Pulmonary artery endothelial cell (primary cell): ENCODE data around the gene NRDE2. TPM values are rescaled to one million over a fixed set of nuclear protein-coding genes. Genes with fewer than 3 reads are reported as not detected.
A peak's percentile ranks its signal among the peaks of the same experiment; 100 is the strongest.
"Not testable (repeated sequence)": the region's sequence is repeated elsewhere in the genome, so short reads cannot be mapped to it uniquely, and the experiment has no call there.

Source experiments
- DNase-seq: peaks from one replicate; pipeline ENCODE4 v3.0.0-alpha.2; 2011; ENCODE audit warnings: low read depth, low spot score
- total RNA-seq: library from RNA; depleted of rRNA; stranded (reverse); fragments of >200 nt; gene quantifications from 2 replicates; pipeline ENCODE4 v1.2.3, GENCODE V29; 2014

Gene NRDE2
- total RNA-seq, 1 donor from 2014 or later, result 8.7 TPM

DNA sequence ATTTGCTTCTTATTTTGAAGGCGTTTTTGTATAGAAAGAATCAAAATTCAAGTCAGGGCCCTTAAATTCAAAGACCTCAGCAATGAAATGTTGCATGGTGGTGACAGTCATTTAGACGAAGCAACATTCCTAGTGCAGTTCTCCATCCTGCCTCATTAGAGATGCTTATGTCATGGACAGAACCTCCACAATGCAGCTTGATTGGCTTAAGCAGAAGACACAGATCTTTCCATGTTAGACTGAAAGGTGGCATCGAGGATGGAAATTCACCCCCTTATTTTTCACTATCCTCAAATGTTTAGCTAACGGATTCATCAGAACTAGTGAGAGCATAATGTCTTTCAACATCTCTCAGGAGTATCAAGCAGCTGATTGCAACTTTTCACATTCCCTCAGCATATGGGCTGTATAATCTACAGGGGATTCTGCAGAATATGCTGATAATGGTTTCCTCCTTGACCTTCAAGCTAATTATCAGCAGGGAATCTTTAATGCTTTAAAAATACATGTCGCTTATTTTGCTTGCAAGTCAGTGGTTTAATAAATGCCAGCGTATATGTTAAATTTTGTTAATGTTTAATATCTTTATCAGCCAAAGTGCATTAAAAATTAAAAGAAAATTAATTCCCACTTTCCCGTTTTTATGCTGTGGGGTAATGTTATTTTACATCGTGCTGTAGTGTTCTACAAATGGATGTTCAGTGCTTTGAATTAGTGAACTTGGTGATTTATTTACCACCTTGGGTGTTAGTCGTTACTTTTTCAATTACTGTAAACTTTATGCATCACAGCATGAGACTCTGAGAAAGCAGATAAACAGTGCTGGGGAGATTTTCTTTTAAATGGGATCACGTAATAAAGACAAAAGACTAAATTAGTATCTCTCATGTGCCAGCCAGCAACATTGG, 12.8 kb upstream of the NRDE2 start:
- DNase-seq, result no peak

DNA sequence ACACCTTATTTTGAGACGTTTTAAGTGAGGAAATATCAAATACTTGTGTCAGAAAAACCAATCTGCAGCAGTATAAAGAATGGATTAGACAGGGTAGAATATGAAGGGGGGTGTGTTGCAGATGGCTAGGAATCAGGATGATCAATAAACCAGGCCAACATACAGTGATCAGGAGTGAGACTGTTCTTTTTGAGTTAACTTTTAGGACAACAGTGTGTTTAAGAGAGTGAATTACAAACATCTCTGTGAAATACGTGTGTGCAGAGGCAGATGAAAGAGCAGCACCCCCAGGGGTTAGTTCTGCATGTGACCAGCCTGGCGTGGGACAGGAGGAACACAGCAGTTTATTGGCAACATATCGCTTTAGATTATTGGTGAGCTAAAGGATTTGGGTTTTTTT, 10.6 kb upstream of the NRDE2 start:
- no peak for DNase-seq

DNA sequence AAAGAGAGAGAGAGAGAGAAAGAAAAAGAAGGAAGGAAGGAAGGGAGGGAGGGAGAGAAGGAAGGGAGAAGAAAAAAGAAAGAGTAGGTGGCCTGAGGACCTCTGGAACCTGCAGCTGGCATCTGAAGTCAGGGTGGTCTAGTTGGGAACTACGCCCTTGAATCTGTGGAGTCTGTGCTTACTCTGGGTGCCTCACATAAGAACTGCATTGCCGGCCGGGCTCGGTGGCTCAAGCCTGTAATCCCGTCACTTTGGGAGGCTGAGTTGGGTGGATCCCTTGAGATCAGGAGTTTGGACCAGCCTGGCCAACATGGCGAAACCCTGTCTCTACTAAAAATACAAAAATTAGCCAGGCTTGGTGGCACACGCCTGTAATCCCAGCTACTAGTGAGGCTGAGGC, 10.0 kb upstream of the NRDE2 start:
- DNase-seq, result no peak

DNA sequence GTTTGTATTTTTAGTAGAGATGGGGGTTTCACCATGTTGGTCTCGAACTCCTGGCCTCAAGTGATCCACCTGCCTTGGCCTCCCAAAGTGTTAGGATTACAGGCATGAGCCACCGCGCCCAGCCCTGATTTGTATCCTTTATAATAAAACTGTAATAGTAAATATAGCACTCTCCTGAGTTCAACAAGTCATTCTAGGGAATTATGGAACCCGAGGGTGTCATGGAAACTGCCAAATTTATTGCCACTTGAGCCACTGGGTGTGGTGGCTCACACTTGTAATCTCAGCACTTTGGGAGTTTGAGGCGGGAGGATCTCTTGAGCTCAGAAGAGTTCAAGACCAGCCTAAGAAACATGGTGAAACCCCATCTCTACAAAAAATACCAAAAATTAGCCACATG, 9.5 kb upstream of the NRDE2 start:
- not testable (repeated sequence) for DNase-seq

DNA sequence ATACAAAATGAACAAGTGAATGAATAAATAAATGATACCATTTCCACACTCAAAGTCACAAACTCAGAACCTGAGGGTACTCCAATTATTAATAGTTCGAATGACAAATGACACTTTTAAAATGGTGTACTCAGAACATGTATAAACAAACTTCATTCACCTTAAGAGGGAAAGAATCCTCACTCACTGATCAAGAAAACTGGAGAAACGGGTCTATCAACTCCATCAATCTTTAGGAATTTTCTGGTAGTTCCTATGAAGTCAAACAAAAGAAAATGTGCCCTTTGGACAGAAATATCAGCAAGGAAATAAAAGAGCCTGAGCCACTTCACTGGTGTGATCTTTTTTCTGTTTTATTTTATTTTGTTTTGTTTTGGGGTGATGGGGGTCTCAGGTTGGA, 5.2 kb upstream of the NRDE2 start:
- no peak for DNase-seq

DNA sequence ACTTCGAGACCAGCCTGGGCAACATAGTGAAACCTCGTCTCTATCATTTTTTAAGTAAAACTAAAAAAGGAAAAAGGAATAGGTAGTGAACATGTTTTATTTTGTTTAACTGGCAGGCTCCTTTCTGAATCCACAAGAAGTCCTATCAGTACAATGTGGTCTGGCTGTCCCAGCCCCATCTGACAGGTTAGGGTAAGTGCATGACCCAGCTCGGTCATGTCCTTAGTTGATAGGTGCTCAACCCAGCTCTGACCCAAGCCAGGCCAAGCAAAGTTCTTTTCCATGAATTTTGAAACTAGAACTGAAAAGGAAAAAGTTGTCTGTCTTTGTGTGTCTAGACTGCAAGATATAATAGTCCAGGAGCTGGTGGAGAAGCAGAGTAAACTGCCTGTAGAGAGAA, 4.7 kb upstream of the NRDE2 start:
- no peak for DNase-seq

DNA sequence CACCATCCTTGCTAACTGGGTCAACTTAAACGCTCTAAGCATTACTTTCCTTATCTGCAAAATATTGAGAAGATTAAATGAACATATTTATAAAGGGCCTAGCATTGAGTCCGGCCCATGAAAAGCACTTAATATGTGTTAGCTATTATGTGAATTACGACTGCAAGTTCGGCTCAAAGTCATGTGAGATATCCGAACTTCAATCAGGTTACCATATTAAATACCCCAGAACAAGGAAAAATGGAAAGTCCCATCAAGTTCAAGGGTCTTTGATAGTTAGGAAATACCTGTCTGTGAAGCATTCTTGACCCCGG, 487 bp upstream of the NRDE2 start:
- no peak for DNase-seq

DNA sequence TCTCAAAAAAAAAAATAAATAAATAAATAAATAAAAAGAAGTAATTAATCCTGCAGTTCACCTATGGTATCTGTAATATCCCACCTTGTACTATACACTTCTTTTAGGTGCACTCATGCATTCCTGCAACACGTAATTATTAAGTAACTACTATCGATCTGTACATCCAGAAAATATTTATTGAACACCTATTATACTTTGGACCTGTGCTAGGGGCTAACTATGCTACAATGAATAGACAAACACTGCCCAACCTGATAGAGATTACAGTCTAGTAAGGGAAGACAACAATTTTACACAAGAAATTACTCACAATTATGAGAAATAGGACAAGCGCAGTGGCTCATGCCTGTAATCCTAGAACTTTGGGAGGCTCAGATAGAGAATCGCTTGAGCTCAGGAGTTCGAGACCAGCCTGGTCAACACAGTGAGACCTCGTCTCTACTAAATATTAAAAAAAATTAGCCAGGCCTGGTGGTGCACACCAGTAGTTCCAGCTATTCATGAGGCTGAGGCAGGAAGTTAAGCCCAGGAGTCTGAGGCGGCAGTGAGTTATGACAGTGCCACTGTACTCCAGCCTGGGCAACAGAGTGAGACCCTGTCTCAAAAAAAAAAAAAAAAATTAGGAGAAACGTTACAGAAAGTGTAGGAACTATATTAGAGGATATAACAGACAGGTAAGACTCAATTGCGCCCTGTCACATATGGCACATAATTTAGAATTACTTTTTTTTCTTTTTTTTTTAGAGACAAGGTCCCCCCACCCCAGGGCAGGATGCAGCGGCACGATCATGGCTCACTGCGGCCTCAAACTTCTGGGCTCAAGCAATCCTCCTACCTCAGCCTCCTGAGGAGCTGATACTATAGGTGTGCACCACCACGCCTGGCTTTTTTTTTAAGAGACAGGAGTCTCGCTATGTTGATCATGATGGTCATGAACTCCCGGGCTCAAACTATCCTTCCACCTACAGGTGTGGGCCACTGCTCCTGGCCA, 1.2 kb downstream of the NRDE2 start:
- no peak for DNase-seq

DNA sequence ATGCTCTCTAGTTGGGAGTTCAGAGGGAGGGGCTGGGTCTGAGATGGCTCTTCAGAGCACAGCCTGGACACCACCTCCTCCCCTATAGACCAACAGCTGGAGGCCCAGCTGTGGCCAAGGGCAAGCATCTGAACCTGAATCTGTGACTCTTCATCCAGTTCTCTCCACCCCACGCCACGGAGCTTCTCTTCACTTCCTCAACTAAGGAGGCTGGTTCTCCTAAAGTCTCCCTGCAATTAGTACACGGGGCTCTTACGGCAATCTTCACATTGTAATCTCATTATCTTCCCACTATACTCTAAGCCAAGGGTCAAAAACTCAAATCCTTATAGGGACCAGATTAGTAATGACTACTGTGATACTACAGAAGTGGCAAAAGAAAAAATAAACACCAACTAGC, 9.8 kb downstream of the NRDE2 start:
- no peak for DNase-seq

DNA sequence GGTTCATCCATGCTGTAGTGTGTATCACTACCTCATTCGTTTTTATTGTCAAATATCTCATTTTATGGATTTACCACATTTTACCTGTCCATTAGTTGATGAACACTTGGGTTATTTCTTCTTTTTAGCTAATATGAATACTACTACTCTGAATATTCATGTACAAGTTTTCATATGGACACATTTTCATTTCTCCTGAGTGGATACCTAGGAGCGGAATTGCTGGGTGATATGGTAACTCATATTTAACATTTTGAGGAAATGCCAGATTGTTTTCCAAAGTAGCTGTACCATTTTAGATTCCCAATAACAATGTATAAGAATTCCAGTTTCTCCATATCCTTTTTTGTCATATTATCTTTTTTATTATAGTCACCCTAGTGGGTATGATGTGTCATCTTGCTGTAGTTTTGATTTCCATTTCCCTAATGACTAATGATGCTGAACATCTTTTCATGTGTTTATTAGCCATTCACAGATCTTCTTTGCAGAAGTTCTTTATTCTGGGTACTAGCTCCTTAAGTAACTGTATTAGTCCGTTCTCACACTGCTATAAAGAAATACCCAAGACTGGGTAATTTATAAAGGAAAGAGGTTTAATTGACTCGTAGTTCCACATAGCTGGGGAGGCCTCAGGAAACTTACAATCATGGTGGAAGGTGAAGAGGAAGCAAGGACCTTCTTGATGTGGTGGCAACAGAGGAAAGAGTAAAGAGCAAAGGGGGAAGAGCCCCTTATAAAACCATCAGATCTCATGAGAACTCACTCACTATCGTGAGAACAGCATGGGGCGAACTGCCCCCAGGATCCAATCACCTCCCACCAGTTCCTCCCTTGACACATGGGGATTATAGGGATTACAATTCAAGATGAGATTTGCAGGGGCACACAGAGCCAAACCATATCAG, 11.9 kb downstream of the NRDE2 start:
- no peak for DNase-seq

DNA sequence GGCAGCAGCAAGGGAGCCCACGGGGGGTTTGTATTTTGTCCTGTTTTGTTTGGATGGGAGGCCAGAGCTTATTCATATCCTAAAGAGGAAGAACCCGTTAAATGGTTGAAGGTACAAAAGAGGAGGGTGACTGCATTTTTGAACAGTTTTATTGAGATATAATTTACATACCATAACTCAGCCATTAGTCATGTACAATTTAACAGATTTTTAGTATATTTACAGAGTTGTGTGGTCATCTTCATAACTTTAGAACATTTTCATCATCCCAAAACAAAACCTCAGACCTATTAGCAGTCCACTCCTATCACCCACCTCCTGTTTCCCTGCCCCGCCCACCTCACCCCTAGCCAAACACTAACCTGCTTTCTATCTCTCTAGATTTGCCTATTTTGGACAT, 12.6 kb downstream of the NRDE2 start:
- DNase-seq, result no peak

DNA sequence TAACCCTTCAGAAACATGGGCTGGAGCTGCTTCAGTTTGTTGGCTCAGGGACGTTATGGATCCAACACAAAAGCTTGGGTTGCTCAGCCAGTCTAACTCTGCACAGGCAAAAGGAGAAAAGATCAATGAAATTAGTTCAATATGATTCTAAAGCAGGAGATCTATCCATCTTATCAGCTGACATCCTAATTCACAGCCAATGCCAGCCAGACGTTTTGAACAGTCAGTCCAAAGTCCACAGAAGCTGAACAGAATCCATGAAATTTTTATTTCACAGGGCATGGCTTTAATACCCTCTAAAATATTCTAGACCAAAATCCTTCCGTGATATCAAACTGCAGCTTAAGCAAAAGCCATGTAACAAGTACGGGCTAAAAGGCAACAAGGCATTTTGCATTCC, 13.7 kb downstream of the NRDE2 start:
- DNase-seq, result no peak

DNA sequence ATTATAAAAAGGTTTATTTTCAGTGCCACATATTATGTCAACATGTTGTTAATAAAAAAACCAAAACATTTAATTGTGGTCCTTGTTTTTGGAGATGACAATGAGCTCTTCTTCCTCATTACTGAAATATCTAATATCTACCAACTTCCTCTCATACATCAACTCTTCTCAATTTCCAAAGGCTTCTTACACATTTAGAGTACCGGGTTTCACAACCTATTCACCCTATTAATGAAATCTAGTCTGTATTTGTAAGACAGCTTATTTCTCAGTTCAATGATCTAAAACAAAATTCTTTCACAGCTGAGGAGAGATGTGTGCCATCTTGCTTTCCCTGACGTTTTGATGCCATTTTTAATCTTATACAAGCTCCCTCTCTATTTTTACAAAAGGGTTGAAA, 14.5 kb downstream of the NRDE2 start:
- no peak for DNase-seq

DNA sequence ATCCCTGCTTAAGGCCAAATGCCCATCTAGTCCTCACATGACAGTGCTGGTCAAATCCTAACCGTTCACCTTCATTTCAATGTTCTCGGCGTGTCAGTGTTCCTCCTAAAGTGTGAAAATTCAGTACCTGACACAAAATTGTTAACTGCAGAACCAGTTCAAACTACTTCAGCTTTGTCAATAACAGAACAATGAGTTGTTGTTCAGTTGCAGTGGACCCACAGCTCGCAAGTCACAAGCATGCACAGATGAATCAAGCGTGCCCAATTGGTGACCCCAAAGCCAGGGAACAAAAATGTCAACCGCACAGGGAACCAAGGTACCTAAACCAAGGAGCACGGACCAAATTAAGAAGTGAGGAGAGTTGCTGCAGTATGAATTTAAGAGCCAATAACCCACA, 23.2 kb downstream of the NRDE2 start:
- DNase-seq, result no peak

DNA sequence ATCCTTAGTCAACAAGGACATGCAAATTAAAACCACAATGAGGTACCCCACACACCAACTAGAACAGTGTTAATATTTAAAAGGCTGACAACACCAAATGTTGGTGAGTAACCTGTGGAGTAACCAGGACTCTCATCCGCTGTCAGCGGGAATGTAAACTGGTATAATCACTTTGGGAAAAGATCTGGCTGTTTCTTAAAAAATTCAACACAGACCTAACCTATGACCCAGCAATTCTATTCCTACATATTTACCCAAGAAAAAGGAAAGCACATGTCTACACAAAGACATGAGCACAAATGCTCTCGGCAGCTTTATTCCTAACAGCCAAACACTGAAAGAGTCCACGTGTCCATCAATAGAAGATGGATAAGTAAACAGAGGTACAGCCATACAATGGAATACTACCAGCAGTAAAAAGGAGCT, 26.6 kb downstream of the NRDE2 start:
- no peak for DNase-seq

DNA sequence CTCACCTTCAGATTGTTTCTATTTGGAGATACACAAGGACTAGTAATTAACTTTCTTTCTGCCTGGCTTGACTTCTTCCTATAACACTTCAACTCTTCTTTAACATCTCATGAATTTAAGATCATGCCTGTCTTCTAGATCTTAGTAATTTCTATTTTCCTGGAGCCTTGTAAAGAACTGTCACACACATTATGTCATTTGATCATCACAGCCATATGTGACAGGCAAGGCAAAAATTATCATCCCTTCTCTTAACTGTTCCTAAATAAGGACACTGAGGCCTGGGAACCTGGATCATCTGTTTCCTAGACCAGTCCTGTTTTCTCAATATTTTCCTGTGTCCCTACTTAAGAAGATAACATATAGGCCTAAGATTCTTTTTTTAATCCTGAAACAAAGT, 27.2 kb downstream of the NRDE2 start:
- DNase-seq, result no peak

DNA sequence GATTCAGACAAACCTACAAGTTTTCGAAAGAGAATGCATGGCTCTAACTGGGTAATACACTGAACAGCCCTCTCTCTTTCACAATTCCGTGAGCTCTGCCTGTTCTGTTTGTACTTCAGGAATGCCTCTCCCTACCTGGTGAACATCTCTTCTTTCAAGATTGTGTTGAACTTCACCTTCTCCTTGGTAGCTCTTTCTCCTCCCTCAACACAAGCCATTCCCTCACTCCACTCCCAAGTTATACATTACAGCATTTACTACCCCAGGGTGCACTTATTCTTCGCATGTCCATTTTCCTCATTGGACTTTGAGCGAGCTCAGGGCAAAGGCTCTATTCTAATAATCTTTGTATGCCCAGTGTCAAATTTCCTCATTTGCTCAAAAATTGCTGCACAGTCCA, 28.3 kb downstream of the NRDE2 start:
- DNase-seq, result no peak

DNA sequence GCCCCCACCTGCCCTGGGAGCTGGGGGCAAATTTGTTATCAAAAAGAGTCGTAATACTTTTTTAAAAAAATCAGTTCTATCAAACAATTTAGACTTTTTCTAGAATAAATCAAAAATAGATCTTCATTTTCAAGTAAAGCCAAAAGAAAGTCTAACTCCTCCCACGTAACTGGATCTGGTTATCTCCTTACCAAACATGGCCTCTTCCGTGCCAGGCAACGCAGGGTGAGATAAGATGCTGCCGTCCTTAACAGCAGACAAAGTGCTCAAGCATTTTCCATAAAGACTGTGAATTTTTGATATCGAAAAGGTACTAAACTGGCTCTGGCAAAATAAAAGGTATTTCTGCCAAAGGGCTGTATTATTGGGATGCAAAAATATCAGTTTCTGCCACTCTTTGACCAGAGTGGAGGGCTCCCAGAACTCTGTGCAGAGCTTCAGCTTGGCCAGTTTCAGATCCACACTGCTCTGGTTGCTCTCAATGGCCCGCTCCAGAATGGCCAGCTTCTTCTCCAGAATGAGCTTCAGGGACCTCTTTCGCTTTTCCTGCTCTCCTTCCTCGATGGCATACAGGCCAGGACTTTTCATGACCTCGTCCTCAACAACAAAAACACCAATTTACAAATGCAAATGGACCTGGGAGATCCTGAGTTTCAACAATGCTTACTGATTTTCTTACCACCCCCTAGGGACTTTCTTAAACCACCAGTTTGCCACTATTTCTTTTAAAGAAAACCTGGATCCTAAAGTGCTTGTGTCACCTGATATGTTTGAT, 29.0 kb downstream of the NRDE2 start:
- no peak for DNase-seq

DNA sequence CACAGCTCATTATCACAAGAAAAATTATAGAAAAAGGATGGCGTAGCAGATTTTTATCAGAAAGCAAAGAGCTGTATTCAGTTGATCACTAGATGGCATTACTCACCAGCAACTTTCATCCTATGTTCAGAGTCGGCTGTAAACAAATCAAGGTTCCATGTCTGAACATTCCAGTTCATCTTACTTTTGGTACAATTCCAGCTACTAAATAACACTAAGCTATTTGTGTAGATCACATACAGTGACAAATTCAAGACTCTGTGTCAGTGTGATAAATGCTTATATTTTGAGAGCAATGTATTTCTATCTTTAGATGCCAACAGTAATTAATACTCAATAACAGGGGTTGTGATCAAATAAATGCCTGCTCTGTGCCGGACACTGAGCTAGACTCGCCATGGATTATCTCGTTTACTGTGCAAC, 30.1 kb downstream of the NRDE2 start:
- peak; percentile 32 for DNase-seq

DNA sequence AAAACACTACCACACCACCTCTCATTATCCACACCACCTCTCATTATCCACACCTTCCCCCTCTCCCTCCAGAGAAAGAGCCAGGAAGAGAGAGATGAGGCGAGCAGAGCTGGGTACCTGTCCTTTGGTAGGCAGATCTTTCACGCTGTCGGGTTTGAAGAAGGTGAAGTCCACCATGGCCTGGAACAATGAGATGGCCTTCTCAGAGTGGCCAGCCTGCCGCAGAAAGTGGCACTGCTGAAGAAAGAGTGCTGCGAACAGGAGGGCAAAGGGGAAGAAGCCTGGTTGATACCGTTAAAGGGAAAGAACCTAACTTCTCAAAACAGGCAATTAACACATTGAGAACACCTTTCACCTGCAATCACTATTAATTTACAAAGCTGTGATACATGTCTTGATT, 30.6 kb downstream of the NRDE2 start:
- no peak for DNase-seq

DNA sequence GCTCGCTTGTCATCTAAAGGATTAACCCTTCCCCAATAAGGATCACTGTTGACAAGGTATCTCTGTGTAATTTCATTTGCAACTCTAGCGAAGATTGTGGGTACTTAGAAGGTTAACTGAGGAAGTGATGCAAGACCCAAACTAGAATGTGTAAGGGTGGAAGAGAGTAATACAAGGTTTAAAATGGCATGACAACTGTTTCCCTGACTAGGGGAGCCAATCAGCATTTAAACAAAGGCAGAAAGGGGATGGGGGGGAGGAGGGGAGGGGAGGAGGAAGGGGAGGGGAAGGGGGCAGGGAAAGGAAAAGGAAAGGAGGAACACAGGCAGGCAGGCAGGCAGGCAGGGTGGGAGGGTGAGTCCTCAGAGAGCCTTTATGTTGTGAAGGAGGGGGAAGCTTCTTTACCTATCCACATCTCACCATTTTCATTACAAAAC, 31.1 kb downstream of the NRDE2 start:
- no peak for DNase-seq
